PFSK-1 (cell line): ENCODE data around the gene MTG1.

Experiments
- FOXP2 ChIP-seq: optimal IDR thresholded peaks from 2 replicates; pipeline ENCODE3; 2011; ENCODE audit warnings: borderline replicate concordance, control low read depth, inconsistent platforms; ENCODE audit not compliant: insufficient read depth; ENCODE audit errors: extremely low read length, extremely low read depth
- POLR2AphosphoS5 ChIP-seq: IDR thresholded peaks from 2 replicates; pipeline ENCODE4 v1.6.1; 2012; ENCODE audit warnings: low read depth, mild to moderate bottlenecking, control low read depth, low read length, moderate library complexity
- REST ChIP-seq, 2 experiments: IDR thresholded peaks; 2 replicates each; pipeline versions ENCODE4 v1.6.1 to v1.8.0; 2011 to 2012; ENCODE audit warnings: low read depth in 2 of 2, low read length in 2 of 2, control low read depth in 1 of 2, inconsistent platforms in 1 of 2, mild to moderate bottlenecking in 1 of 2, moderate library complexity in 1 of 2; ENCODE audit not compliant: insufficient read depth in 1 of 2
- SIN3A ChIP-seq: IDR thresholded peaks from 2 replicates; pipeline ENCODE4 v1.6.1; 2012; ENCODE audit warnings: mild to moderate bottlenecking, low read length, moderate library complexity, borderline replicate concordance; ENCODE audit not compliant: insufficient read depth
- TAF1 ChIP-seq: IDR thresholded peaks from 2 replicates; pipeline ENCODE4 v1.6.1; 2012; ENCODE audit warnings: low read length, control low read depth, borderline replicate concordance; ENCODE audit not compliant: insufficient read depth

Gene MTG1

GRCh38 chr10:133361773-133362441 is 32.0 kb upstream of the MTG1 start:
- TF ChIP-seq TAF1 (no peak), FOXP2 (no peak), POLR2AphosphoS5 (no peak), SIN3A (no peak), REST (IDR thresholded peaks at IDR 0.05; ENCODE audit: insufficient read depth in 1 of 2, low read depth in 2 of 2, low read length in 2 of 2) (no peak)

GRCh38 chr10:133362846-133363245 is 31.1 kb upstream of the MTG1 start:
- TF ChIP-seq SIN3A: no peak
- no peak for TF ChIP-seq TAF1
- TF ChIP-seq POLR2AphosphoS5: no peak
- TF ChIP-seq FOXP2: no peak
- TF ChIP-seq REST (IDR thresholded peaks at IDR 0.05; ENCODE audit: insufficient read depth in 1 of 2, low read depth in 2 of 2, low read length in 2 of 2): no peak

- TF ChIP-seq TAF1: no peak
- TF ChIP-seq REST (IDR thresholded peaks at IDR 0.05; ENCODE audit: insufficient read depth in 1 of 2, low read depth in 2 of 2, low read length in 2 of 2): no peak
- TF ChIP-seq POLR2AphosphoS5: no peak
- no peak for TF ChIP-seq SIN3A
- no peak for TF ChIP-seq FOXP2
Measured at GRCh38 chr10:133364645-133365431, 29.1 kb upstream of the MTG1 start.

GRCh38 chr10:133365461-133366129 is 28.4 kb upstream of the MTG1 start:
- TF ChIP-seq SIN3A (no peak), FOXP2 (no peak), TAF1 (no peak), POLR2AphosphoS5 (no peak), REST (IDR thresholded peaks at IDR 0.05; ENCODE audit: insufficient read depth in 1 of 2, low read depth in 2 of 2, low read length in 2 of 2) (no peak)
